HG02943 (cell line): ENCODE measurements around the gene CHRNE.
A peak's percentile ranks its signal among the peaks of the same experiment; 100 is the strongest.
"Not testable (repeated sequence)": the region's sequence is repeated elsewhere in the genome, so short reads cannot be mapped to it uniquely, and the experiment has no call there.

Experiments
- ATAC-seq: cut with Tn5 transposase; IDR thresholded peaks from one replicate; pipeline ENCODE4 v1.9.1; 2021; ENCODE audit warnings: mild to moderate bottlenecking, low read depth, moderate library complexity; ENCODE audit not compliant: unreplicated experiment

CHRNE gene

DNA sequence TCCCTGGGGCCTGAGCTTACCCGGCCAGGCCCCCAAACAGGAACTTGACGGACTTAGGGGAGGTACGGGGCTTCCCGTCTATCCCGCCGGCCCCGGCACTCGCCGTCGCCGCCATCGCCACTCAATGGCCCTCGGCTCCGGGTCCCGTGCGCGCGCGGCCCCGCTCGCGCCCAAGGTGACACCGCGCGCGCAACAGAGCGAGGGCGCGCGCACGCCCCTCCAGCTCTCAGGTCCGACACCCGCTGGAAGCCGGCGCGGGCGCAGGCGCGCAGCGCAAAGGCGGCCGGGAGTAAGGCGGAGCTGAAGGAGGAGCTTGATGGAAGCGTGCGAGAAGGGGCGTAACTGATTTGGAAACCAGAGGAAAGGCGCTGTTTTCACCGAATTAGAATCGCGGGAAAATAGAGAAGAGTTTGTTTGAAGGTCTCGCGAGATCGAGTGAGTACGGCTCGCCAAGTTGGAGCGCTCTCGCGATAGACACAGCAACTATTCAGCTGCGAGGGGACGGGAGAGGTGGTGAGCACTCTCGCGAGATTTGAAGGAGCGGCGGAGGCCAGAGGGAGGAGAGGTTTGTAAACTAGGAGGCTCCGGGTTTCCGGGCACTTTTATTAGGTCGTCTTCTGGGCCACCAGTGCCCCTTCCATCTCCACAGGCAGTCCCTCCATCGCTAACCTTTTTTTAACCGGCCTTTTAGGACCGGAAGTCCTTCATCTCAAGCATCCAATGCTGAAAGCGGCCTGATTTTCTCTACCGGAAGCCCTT is 37.1 kb upstream of the CHRNE start, which contains the start of the genes RNF167 and SLC25A11:
Gene RNF167, plus strand, starts transcription at position 473 of the 759 bp plus-strand sequence. CDS start 642 bp downstream, outside the sequence.
Gene SLC25A11, minus strand, starts transcription at position 251 of the 759 bp plus-strand sequence. Its CDS starts 136 bp downstream, at position 115.
- ATAC-seq, result peak; percentile 62

DNA sequence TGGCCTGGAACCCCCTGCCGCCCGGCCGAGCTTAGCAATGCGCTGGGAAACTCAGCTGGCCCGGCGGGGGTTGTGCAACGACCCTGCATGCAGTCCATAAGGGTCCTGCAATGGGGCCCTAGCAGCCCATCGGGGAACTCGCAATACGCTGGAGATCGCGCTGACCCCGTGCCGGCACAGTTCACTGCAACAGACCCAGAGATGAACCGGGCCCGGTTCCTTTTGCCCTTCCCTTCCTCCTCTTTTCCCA is 36.6 kb upstream of the CHRNE start:
- peak; percentile 10 for ATAC-seq

DNA sequence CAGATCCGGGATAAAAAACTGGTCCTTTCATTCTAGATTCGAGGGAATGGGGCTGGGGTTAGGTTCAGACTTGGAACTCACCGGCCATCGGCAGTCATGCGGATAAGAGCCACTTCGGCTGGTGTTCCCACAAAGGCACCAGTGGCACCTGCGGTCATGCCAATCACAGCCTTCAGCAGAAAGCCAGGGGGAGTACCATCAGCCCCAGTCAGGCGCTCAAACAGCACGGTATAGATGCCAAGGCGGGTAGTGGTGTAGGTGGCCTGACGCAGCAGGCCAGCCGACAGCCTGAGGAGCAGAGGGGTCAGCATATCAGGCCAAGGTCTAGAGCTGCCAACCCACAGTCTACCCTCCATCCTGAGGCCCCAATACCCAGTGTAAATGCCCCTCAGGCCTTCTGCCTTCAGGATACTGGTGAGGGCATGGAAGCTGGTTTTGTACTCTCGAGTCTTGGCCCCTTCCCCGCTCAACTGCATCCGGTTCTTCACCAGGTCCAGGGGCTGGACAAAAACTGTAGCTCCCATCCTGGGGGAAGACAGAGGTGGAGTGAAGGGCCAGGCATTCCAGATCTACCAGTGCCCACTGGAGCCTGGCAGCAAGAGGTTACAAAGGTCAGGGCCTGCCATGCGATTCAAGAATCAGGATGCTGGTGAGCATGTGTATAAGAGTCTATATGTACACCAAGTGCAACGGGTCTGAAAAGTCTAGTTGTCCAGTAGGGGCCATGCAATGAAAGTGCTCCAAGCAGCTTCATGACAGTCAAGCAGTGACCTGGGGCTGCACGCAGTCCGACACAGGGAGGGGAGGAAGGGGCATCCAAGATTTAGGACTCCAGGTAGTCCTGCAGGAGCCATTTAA is 36.0 kb upstream of the CHRNE start:
- ATAC-seq, result no peak

DNA sequence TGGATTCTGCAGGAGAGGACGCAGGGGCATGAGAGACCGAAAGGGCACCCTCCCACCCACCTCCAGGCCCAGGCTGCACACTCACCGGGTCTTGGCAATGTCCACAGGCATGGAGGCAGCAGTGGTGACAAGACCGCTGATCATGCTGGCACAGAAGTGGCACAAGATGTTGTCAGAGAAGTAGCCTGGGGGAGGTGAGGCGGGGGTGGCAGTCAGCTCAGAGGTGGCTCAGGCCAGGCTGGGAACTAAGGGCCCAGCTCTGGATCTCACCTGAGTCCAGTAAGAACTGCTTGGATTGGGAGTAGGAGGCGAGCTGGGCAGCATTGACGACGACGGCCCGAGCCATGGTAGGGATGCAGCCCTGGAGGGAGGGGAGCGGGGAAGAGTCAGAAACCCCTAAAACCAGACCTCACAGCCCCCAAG is 35.2 kb upstream of the CHRNE start:
- no peak for ATAC-seq

DNA sequence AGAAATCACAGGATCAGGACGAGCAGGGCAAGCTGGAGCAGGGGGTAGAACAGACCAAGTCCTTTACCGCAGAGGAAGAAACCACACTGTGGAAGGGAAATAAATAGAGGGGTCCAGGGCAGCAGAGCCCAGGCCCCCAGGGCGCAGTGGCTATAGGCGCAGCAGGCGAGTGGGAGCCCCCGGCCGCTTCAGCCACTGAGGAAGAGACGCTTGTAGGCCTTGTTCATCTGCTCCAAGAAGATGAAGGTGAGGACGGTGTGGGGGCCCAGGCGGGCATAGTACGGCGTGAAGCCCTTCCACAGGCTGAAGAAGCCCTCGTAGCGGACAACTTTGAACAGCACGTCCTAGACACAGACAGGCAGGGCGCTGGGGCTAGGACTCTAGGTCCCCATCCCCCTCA is 34.7 kb upstream of the CHRNE start:
- ATAC-seq, result no peak

DNA sequence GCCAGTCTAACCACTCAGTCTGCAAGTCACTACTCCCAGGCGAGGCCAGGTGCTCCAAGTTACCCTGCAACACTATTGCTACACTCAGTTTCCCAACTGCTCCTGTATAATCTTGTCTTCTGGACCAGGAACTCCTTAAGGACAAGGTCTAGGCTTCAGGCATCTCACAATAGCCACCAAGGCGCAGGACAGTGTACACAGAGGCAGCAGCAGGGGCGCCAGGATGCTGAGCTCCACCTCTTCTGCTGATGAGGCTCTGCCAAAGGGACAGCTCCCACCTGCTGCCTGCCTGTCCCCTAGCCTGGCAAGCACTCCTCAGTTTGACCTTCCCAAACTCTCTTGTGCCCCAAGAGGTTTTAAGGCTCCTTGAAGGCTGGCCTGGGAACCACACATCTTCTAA is 33.5 kb upstream of the CHRNE start:
- ATAC-seq, result no peak

DNA sequence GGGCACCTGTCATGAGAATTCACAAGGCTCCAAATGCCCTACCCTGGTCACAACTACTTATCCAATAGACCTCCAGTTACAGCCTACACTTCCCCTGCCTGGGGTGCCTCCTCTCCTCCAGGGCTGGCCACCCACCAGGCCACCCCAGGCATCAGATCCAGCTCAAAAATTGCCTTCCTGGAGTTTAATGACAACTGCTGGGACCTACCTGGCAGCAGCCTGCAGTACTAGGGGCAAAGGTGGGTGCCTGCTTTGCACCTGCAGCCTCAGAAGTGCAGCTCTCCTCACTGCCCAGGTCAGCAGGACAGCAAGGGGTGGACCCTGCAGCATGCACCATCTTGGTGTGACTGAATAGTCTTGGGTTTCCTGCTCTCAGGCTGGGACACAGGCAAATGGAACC is 32.8 kb upstream of the CHRNE start:
- no peak for ATAC-seq

DNA sequence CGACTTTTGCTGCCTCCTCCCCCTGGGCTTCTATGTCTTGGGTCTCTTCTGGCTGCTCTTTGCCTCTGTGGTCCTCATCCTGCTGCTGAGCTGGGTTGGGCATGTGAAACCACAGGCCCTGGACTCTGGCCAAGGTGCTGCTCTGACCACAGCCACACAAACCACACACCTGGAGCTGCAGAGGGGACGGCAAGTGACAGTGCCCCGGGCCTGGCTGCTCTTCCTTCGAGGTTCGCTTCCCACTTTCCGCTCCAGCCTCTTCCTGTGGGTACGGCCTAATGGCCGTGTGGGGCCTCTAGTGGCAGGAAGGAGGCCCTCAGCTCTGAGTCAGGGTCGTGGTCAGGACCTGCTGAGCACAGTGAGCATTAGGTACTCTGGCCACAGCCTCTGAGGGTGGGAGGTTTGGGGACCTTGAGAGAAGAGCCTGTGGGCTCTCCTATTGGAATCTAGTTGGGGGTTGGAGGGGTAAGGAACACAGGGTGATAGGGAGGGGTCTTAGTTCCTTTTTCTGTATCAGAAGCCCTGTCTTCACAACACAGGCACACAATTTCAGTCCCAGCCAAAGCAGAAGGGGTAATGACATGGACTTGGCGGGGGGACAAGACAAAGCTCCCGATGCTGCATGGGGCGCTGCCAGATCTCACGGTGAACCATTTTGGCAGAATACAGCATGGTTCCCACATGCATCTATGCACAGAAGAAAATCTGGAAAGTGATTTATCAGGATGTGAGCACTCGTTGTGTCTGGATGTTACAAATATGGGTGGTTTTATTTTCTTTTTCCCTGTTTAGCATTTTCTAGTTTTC is 31.5 kb upstream of the CHRNE start:
- no peak for ATAC-seq

DNA sequence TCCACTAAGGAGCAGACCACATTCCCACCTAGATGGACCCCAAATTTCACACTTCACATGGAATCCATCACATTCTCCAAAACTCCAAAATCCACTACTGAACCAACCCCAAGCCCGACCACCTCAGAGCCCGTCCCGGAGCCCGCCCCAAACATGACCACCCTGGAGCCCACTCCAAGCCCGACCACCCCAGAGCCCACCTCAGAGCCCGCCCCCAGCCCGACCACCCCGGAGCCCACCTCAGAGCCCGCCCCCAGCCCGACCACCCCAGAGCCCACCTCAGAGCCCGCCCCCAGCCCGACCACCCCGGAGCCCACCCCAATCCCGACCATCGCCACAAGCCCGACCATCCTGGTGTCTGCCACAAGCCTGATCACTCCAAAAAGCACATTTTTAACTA is 30.7 kb upstream of the CHRNE start:
- no peak for ATAC-seq

DNA sequence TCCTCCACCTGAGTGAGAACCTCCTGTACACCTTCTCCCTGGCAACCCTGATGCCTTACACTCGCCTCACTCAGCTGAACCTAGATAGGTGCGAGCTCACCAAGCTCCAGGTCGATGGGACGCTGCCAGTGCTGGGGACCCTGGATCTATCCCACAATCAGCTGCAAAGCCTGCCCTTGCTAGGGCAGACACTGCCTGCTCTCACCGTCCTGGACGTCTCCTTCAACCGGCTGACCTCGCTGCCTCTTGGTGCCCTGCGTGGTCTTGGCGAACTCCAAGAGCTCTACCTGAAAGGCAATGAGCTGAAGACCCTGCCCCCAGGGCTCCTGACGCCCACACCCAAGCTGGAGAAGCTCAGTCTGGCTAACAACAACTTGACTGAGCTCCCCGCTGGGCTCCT is 29.9 kb upstream of the CHRNE start:
- ATAC-seq, result no peak

DNA sequence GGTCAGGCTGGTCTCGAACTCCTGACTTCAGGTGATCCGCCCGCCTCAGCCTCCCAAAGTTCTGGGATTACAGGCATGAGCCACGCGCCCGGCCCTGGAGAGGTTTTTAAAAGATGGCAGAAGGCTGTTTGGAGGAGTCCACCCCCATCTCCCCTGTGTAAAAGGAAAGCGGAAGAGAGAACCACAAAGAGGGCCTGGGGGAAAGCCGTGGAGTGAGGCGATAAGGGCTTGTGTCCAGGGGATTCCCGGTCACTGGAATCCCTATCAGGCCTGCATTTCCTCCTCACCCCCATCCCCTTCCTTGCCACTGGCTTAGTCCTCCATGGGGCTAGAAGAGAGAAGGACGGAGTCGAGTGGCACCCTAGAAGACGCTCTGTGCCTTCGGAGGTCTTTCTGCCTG is 29.1 kb upstream of the CHRNE start, which contains the start of gene GP1BA:
Gene GP1BA, plus strand, starts transcription at position 315 of the 400 bp plus-strand sequence. CDS start 328 bp downstream, outside the sequence.
- no peak for ATAC-seq

DNA sequence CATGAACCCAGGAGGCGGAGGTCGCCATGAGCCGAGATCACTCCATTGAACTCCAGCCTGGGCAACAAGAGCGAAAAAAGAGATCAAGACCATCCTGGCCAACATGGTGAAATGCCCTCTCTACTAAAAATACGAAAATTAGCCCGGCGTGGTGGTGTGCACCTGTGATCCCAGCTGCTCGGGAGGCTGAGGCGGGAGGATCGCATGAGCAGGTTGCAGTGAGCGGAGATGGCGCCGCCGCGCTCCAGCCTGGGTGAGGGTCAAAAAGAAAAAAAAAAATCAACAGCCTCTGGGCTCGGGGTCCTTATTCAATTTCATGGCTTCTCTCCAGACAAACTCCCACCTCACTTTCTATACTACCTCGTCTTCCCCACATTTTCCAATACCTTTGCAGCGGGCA is 26.0 kb upstream of the CHRNE start:
- ATAC-seq, result no peak

DNA sequence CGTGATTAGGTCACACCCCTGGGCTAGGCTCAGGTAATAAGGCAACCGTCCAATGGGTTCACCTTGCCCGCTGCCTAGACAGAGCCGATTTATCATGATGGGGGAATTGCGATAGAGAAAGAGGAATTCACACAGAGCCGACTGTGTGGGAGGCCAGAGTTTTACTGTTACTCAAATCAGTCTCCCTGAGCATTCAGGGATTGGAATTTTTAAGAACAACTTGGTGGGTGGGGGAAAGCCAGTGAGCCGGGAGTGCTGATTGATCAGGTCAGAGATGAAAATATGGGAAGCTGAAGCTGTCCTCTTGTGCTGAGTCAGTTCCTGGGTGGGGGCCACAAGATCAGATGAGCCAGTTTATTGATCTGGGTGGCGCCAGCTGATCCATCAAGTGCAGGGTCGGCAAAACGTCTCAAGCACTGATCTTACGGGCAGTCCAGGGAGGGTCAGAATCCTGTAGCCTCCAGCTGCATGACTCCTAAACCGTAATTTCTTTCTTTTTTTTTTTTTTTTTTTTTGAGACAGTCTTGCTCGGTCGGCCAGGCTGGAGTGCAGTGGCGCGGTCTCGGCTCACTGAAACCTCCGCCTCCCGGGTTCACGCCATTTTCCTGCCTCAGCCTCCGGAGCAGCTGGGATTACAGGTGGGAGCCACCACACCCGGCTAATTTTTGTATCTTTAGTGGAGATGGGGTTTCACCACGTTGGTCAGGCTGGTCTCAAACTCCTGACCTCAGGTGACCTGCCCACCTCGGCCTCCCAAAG is 23.9 kb upstream of the CHRNE start:
- ATAC-seq, result not testable (repeated sequence)

DNA sequence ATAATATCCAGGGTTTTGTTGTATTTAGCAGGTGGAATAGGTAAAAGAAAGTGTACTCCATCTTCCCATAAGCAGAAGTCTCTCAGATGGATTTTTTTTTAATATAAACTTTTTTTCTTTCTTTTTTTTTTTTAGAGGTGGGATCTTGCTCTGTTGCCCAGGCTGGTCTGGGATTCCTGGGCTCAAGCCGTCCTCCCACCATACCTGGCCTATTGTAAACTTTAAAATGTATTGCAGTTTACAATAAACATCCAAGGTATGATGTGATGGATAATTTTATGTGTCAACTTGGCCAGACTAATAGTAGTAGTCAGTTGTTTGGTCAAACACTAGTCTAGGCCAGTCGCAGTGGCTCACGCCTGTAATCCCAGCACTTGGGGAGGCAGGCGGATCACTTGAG is 18.4 kb upstream of the CHRNE start:
- no peak for ATAC-seq

DNA sequence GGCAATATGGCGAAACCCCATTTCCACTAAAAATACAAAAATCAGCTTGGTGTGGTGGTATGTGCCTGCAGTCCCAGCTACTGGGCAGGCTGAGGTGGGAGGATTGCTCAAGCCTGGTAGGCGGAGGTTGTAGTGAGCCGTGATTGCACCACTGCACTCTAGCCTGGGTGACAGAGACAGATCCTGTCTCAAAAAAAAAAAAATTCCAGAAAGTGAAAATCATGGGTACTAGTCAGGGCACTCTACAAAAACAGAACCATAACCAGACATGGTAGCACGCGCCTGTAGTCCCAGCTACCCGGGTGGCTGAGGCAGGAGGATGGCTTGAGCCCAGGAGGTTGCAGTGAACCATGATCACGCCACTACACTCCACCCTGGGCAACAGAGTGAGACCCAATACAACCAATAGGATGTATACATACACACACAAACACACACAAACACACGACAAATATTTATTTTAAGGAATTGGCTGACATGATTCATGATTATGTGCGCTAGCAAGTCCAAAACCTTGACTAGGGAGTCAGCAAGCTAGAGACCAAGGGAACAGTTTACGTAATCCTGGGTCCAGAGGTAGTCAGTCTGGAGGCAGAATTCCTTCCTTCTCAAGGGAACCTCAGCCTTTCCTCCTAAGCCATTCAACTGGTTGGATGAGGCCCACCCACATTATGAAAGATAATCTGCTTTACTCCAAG is 17.6 kb upstream of the CHRNE start:
- no peak for ATAC-seq

DNA sequence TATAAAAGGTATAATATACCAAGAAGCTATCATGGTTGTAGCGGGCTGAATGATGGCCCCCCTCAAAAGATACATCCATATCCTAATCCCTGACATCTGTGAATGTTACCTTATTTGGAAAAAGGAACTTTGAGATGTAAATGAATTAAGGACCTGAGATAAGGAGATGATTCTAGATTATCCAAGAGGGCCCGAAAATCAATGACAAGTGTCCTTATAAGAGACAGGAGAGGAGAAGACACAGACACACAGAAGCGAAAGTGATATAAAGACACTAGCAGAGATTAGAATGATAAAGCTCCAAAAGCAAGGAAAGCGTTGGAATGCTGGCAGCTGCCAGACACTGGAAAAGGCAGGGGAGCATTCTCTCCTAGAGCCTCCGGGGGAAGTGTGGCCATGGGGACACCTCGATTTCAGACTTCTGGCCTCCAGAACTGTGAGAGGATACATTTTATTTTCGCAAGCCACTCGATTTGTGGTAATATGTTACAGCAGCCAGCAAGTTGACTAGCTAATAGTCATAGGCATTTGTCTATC is 16.7 kb upstream of the CHRNE start:
- ATAC-seq, result no peak

DNA sequence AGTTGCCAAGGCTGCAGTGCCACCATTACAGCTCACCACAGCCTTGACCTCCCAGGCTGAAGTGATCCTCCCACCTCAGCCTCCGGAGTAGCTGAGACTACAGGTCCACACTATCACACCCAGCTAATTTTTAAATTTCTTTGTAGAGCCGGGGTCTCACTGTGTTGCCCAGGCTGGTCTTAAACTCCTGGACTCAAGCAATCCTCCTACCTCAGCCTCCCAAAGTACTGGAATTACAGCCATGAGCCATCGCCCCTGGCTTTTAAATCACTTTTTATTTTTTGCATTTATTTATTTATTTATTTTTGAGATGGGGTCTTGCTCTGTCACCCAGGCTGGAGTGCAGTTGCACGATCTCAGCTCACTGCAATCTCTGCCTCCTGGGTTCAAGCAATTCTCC is 11.7 kb upstream of the CHRNE start:
- ATAC-seq, result not testable (repeated sequence)

DNA sequence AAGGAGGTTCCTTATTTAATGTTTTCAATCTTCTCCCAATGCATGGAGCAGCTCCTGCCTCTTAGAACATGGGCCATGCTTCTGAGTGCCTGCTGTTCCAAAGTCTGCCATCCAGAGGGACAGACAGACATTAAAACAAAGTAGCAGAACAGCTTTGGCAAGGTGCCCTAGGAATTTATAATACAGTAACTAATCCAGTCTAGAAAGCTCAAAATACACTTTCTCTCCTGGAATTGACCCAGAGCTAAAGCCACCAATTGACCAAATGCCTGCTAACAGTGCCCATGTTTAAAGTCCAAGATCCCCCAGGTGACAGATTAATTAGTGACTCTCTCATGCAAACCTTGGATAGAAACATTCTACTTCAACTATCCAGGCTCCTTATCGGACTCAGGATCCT is 11.1 kb upstream of the CHRNE start:
- ATAC-seq, result no peak
